HG03135 (cell line): ENCODE results near the gene ARL2.
A peak's percentile ranks its signal among the peaks of the same experiment; 100 is the strongest.
"Not testable (repeated sequence)": the region's sequence is repeated elsewhere in the genome, so short reads cannot be mapped to it uniquely, and the experiment has no call there.

Experiments
- ATAC-seq: cut with Tn5 transposase; IDR thresholded peaks from one replicate; pipeline ENCODE4 v1.9.1; 2021; ENCODE audit warnings: mild to moderate bottlenecking, moderate library complexity; ENCODE audit not compliant: unreplicated experiment

ARL2 gene

GRCh38 chr11:65013888-65014725, at the start of gene ARL2:
Gene ARL2, plus strand, starts transcription at chr11:65014160. Its CDS starts 48 bp downstream, at chr11:65014208.
- ATAC-seq, result peak; percentile 77

GRCh38 chr11:64967375-64967774, 46.6 kb upstream of the ARL2 start:
- ATAC-seq, result no peak

- no peak for ATAC-seq
Observed at GRCh38 chr11:64969209-64969608, 44.8 kb upstream of the ARL2 start.

GRCh38 chr11:64970731-64971151, 43.2 kb upstream of the ARL2 start:
- no peak for ATAC-seq

GRCh38 chr11:64971421-64972233, 42.3 kb upstream of the ARL2 start, which contains the start of gene MAJIN:
Gene MAJIN, minus strand, starts transcription at chr11:64972108. Its CDS starts 12,703 bp downstream, at chr11:64959405.
- ATAC-seq, result no peak

- no peak for ATAC-seq
Observed at GRCh38 chr11:64974124-64974523, 39.8 kb upstream of the ARL2 start.

- no peak for ATAC-seq
Observed at GRCh38 chr11:64976651-64977050, 37.3 kb upstream of the ARL2 start.

GRCh38 chr11:64983339-64983738, 30.6 kb upstream of the ARL2 start:
- not testable (repeated sequence) for ATAC-seq

- ATAC-seq, result no peak
Observed at GRCh38 chr11:64987998-64988854, 25.7 kb upstream of the ARL2 start.

GRCh38 chr11:64989416-64989815, 24.5 kb upstream of the ARL2 start:
- no peak for ATAC-seq

GRCh38 chr11:64990222-64990923, 23.6 kb upstream of the ARL2 start:
- ATAC-seq, result no peak

GRCh38 chr11:64994318-64994717, 19.6 kb upstream of the ARL2 start:
- ATAC-seq, result no peak

GRCh38 chr11:64996327-64996709, 17.6 kb upstream of the ARL2 start:
- no peak for ATAC-seq

GRCh38 chr11:64996710-64997380, 17.1 kb upstream of the ARL2 start, which contains the start of gene BATF2:
Gene BATF2, minus strand, starts transcription at chr11:64996971. Its CDS starts 57 bp downstream, at chr11:64996914.
- ATAC-seq, result no peak

GRCh38 chr11:64998141-64998540, 15.8 kb upstream of the ARL2 start:
- no peak for ATAC-seq

GRCh38 chr11:64998690-64999431, 15.1 kb upstream of the ARL2 start:
- ATAC-seq, result no peak

GRCh38 chr11:64999478-64999877, 14.5 kb upstream of the ARL2 start:
- no peak for ATAC-seq

- no peak for ATAC-seq
Observed at GRCh38 chr11:65002706-65003105, 11.3 kb upstream of the ARL2 start.

- ATAC-seq, result no peak
Observed at GRCh38 chr11:65003282-65003681, 10.7 kb upstream of the ARL2 start.
